SU-DHL-6 (cell line): Measurements from ENCODE around the gene ARMC9.

Experiments used
- CTCF ChIP-seq: fragments of 200-600 bp; sonication (generic); IDR thresholded peaks from one replicate; pipeline ENCODE4 v1.5.1; 2017; ENCODE audit warnings: antibody characterized with exemption, mild to moderate bottlenecking, low read length, moderate library complexity; ENCODE audit not compliant: insufficient read depth, poor library complexity, severe bottlenecking
- EZH2phosphoT487 ChIP-seq: fragments of 200-600 bp; sonication (generic), shearing (Covaris generic); conservative IDR thresholded peaks from 2 replicates; pipeline ENCODE4 v1.6.1; 2018; ENCODE audit warnings: mild to moderate bottlenecking, antibody characterized with exemption, low read length, moderate library complexity, mixed read lengths

GRCh38 chr2:231341100-231341499 lies 142.7 kb downstream of the ARMC9 start:
- TF ChIP-seq CTCF (no peak), EZH2phosphoT487 (no peak)
